ENCODE data around the gene NRXN3.

NRXN3 gene

GRCh38 chr14:78170203-78170602, at the start of gene NRXN3:
TSS of gene NRXN3 (plus strand) at chr14:78170373. CDS start at chr14:78243094, 72,721 bp downstream.
- no peak for DNase-seq

DNA sequence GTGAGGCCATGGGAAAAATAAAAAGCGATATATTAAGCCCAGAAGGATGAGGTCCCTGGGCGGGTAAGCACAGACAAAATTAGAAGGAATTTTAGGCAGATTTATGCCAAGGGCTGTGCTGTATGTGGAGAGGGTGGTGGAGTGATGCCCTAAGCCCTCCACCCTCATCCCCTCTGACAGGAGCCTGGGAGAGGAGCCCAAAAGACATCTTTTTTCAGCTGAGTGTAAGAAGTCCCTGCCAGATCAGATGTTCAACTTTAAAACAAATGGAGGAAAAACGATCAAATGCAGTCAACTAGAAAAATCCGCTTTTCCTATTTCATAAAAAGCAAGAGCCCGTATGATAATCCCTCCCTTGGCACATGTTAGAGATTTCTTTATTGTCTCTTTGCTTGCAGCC, 47.7 kb upstream of the NRXN3 start:
- DNase-seq, result no peak

- no peak for DNase-seq
These were observed 46.4 kb upstream of the NRXN3 start for GRCh38 chr14:78123650-78124253.

DNA sequence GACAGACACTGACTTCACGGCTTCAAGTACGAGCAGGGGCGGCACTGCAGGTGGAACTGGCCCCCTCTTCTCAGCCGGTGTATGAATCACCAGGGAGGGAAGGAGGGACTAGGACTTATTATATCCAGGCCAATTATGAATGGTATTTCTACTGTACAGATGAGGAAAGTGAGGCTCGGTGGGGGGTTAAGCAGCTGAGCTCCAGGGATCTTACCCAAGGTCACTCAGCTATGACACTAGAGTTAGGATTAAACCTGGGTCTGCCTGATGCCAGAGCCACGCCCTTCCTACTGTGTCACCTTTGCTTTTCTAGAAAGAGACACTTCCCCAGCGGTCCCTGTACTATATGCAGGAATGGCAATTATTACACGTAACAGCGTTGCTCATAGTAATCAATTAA, 42.2 kb upstream of the NRXN3 start:
- DNase-seq, result no peak

DNA sequence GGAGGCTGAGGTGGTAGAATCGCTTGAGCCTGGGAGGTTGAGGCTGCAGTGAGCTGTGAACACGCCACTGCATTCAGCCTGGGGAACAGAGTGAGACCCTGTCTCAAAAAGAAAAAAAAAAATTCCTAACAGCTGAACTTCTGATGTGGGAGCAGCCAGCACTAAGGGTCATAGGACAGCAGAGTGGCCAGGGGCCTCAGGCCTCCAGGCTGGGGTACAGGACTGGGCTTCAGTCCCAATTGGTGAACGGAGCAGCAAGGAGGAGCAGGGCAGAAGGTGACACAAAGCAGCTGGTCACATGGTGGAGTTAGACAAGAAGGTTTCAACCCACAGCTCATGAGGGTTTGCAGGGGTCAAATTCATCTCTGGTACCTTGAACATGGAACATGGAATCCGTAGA, 40.8 kb upstream of the NRXN3 start:
- no peak for DNase-seq

- DNase-seq, result no peak
These were observed 39.8 kb upstream of the NRXN3 start for GRCh38 chr14:78130356-78130755.

GRCh38 chr14:78131201-78131600, 39.0 kb upstream of the NRXN3 start:
- no peak for DNase-seq

GRCh38 chr14:78131616-78132015, 38.6 kb upstream of the NRXN3 start:
- no peak for DNase-seq

GRCh38 chr14:78135450-78135891, 34.7 kb upstream of the NRXN3 start:
- DNase-seq, result no peak

GRCh38 chr14:78136695-78137094, 33.5 kb upstream of the NRXN3 start:
- DNase-seq, result no peak

- no peak for DNase-seq
These were observed 28.6 kb upstream of the NRXN3 start for GRCh38 chr14:78141590-78141989.

DNA sequence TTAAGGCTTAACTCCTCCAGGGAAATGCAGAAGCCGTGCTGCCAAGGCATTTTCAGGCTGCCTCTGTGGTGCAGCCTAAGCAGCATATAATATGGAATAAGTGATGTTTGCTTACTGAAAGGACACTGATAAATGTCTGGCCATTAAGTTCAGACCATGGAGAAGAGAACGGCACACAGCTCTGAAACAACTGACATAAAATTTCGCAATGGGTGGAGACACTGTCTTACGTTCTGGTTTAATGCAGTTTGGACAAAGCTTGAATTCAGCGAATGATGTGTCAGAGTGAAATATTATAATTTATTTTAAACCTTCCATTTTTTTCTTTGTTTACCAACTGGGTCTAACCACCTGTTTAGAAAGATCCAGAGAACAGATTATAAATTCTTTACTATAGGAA, 27.2 kb upstream of the NRXN3 start:
- no peak for DNase-seq

DNA sequence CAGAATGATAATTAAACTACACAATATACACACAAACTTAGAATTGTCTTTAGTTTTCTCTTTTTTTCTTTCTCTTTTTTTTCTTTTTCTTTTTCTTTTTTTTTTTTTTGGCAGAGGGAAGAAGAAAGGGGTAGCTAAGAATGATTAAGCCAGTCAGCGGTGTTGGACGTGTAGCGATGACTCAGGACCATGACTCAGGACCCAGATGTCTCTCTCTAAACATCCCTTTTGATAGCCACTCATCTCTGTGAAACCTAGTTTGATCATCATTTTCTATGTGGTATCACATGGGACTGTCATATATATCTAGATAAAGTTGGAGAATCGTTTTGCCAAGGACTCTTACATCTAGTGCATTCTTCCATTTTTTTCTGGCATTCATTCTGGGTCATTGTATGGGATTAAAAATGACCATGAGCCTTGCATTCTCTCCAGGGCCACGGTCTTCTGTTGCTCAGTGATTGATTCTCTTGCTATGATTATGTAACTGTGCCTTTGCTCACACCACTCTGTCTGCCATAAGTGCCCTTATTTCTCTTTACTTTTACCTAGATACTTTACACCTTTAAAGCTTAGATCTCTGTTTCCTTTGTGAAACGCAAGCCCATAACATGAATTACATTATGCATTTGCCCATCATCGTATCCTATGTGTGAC, 26.6 kb upstream of the NRXN3 start:
- no peak for DNase-seq

DNA sequence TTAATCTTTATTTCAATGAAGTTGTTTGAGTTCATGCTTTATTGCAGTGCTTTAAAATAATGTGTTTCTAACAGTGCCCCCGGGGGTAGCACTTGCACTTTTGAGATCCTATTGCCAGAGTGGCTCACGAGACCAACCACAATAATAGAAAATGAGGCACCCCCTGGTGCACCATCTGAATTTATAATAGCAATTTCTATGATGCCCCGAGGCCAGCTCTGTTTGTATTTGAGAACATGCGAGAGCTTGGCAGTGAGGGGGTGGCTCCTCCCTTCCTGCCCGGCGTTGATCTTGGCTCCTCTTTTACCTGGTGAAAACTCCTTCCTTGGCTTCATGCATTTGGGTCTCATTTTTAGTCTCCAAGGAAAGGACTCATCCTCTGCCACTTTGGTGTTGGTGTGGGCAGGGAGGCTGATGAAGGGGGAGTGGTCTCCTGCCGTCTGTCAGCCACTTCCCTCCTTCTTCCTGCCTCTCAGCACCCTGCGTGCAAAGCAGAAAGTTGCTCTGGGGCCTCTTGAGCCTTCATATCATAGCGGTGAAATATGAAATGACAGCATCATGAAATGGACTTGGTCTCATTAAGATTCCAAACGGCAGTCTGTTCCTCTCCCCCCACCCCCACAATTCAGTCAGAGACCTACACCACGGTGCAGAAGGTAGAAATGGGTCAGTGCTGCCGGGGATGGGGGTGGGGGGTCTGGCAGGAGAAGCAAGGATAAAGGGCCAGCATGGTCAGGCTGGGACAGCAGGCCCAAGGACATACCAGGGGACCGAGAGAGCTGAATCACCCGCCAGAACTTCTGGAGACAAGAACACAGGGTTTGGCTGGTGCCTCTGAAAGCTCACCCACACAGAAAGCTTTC, 17.7 kb upstream of the NRXN3 start:
- no peak for DNase-seq

DNA sequence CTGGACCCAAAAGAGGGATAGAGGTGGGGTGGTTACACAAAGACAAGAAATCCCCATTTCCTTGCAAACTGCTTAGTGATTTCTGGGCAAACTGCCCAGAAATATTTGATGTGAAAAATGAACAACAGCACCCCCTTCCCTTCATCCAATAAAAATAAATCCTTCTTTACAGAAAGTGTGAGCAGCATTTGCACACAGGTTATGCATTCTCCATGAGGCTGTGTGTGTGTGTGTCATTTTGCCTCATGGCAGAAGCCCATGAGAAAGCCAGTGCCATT, 17.2 kb upstream of the NRXN3 start:
- no peak for DNase-seq

- no peak for DNase-seq
These were observed 15.3 kb upstream of the NRXN3 start for GRCh38 chr14:78154827-78155226.

- DNase-seq, result no peak
These were observed 14.0 kb upstream of the NRXN3 start for GRCh38 chr14:78156196-78156595.

- no peak for DNase-seq
These were observed 12.4 kb upstream of the NRXN3 start for GRCh38 chr14:78157494-78158437.

GRCh38 chr14:78162202-78162601, 8.0 kb upstream of the NRXN3 start:
- DNase-seq, result no peak

- DNase-seq, result no peak
These were observed 5.8 kb upstream of the NRXN3 start for GRCh38 chr14:78164226-78164853.

GRCh38 chr14:78172428-78172827, 2.3 kb downstream of the NRXN3 start:
- DNase-seq, result no peak

DNA sequence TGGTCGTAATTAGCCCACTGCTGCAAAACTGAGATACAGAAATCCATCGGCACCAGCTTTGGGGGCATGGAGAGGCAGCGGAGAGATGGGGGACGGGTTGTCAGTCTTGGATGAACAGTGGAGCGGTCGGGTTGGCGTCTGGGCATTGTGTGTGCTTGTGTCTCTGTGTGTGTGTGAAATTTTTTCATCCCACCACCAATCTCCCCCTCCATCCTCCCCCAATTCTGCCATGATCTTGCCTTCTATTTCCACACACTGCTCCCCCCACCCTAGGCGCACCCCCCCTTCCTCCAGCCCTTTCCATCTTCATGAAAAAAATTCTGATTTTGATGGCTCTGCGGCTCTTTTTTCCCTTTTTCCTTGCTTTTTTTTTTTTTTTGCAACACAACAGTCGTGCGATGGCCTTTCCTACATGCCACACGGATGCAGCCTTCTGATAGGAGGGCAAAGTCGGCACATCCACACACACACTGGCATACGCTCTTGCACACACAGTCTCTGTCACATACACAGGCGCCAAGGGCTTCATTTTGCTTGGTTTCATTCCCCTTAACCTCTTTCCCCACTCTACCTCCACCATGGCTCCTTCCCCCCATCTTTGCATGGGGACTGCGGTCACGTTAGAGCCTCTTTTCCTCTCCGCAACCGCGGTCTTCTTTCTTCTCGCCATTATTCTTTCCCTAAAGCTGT, 3.3 kb downstream of the NRXN3 start:
- no peak for DNase-seq
